Kidney (tissue), 14 donors: ENCODE results near the gene TPST2. TPM values are rescaled to one million over a fixed set of nuclear protein-coding genes. Genes with fewer than 3 reads are reported as not detected.

Experiments
- DNase-seq, 5 donors: peaks; one replicate each; pipeline ENCODE4 v3.0.0-alpha.2; 2013 to 2020
- FAIRE-seq: peaks from 2 replicates; lab custom pipeline; 2012; peaks lifted over from hg19 to GRCh38; lab: Jason Lieb, UNC
- H3K27ac ChIP-seq, 2 donors: one replicate each; pipeline ENCODE4 v1.7.0; 2013; ENCODE audit warnings: low read depth in 2 of 2, low read length in 2 of 2, inconsistent platforms in 1 of 2
- H3K27me3 ChIP-seq: one replicate; pipeline ENCODE4 v1.7.1; 2013; ENCODE audit warnings: low read length, inconsistent platforms; ENCODE audit not compliant: control insufficient read depth, insufficient read depth
- H3K36me3 ChIP-seq, 3 donors: one replicate each; pipeline versions ENCODE4 v1.7.0 to v1.7.1; 2013; ENCODE audit warnings: low read length in 3 of 3, control low read depth in 1 of 3, inconsistent platforms in 1 of 3; ENCODE audit not compliant: insufficient read depth in 3 of 3, control insufficient read depth in 2 of 3
- H3K4me1 ChIP-seq, 3 donors: one replicate each; pipeline versions ENCODE4 v1.7.0 to v1.7.1; 2013; ENCODE audit warnings: low read length in 3 of 3, inconsistent platforms in 1 of 3, low read depth in 1 of 3; ENCODE audit not compliant: control insufficient read depth in 2 of 3, insufficient read depth in 2 of 3
- H3K4me3 ChIP-seq, 3 donors: one replicate each; pipeline versions ENCODE4 v1.7.0 to v1.8.1; 2013; ENCODE audit warnings: low read length in 3 of 3, control low read depth in 1 of 3, inconsistent platforms in 1 of 3
- H3K9ac ChIP-seq, 3 donors: one replicate each; pipeline versions ENCODE4 v1.7.0 to v1.7.1; 2013; ENCODE audit warnings: low read length in 3 of 3, control low read depth in 1 of 3, inconsistent platforms in 1 of 3
- H3K9me3 ChIP-seq, 3 donors: one replicate each; pipeline versions ENCODE4 v1.7.0 to v1.7.1; 2013; ENCODE audit warnings: low read length in 3 of 3, control low read depth in 1 of 3, inconsistent platforms in 1 of 3; ENCODE audit not compliant: control insufficient read depth in 2 of 3, insufficient read depth in 1 of 3
- intact Hi-C: fragments of 100-400 bp; cut with DNase I; formaldehyde crosslinking; loops from one replicate; pipeline ENCODE4 v1.11.1; 2022
- polyA plus RNA-seq: library from polyadenylated mRNA; stranded (reverse); fragments of 350-450 nt; fragmentation: Illumina TruSeq; extraction: RNeasy Lipid Tissue Mini Kit (QIAGEN cat#74804); gene quantifications from one replicate; pipeline ENCODE4 v1.2.3, GENCODE V29; 2014; ENCODE audit warnings: low read depth, low replicate concordance; ENCODE audit not compliant: insufficient read depth
- total RNA-seq: library from RNA; stranded (reverse); fragmentation: NEBNext Ultra II Directional; extraction: Animal tissue kit (Norgen Biotek cat#: 25700); gene quantifications from one replicate; pipeline ENCODE4 v1.2.1, GENCODE V29; 2021
- TF ChIP-seq, protein P1 (sequence below): IDR thresholded peaks from 3 replicates; pipeline ENCODE4 v1.5.1; 2012; ENCODE audit warnings: mild to moderate bottlenecking, moderate library complexity, borderline replicate concordance; ENCODE audit not compliant: insufficient read depth; ENCODE audit errors: extremely low read depth
- donor health status: control.
- donor health status: control.
- donor health status: control.
- donor health status: control.
- donor health status: control.
- donor health status: DM: yes; HTN: yes; CAD: no.
- donor health status: Normal renal cell carcinoma (clear cell type).

TPST2 gene
- total and polyA plus RNA-seq, 2 donors from 2014 or later: 40.3 to 48.7 TPM

DNA sequence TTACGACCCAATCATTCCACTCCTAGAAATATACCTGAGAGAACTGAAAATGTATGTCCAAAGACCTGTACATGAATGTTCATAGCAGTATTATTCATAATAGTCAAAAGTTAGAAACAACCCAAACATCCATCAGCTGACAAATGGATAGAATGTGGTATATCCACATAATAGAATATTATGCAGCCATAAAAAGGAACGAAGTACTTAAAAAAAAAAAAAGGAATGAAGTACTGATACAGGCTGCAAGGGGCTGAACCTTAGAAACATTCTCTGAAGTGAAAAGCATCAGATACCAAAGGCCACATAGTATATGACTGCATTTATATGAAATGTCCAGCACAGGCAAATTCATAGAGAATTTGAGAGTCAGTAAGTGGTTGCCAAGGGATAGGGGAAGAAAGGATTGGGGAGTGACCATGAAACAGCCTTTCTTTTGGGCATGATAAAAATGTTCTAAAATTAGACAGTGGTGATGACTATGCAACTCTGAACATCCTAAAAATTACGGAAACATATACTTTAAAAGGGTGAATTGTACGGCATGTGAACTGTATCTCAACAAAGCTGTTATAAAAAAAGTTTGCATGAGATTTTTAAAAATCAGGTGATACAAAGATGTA lies 1.8 kb downstream of the TPST2 start:
- Histone ChIP-seq H3K9ac (no peak overlapping the region), H3K27ac (peak overlapping the region in 1 of 2 donors; percentile 20), H3K4me1 (peaks cover 0 to 6% (median 5%) of the 10 kb centered on the region in 3 donors), H3K9me3 (no peaks in the 10 kb centered on the region), H3K27me3 (no peaks in the 10 kb centered on the region), H3K4me3 (no peak overlapping the region), H3K36me3 (no peaks in the 10 kb centered on the region)
- TF ChIP-seq, protein P1, sequence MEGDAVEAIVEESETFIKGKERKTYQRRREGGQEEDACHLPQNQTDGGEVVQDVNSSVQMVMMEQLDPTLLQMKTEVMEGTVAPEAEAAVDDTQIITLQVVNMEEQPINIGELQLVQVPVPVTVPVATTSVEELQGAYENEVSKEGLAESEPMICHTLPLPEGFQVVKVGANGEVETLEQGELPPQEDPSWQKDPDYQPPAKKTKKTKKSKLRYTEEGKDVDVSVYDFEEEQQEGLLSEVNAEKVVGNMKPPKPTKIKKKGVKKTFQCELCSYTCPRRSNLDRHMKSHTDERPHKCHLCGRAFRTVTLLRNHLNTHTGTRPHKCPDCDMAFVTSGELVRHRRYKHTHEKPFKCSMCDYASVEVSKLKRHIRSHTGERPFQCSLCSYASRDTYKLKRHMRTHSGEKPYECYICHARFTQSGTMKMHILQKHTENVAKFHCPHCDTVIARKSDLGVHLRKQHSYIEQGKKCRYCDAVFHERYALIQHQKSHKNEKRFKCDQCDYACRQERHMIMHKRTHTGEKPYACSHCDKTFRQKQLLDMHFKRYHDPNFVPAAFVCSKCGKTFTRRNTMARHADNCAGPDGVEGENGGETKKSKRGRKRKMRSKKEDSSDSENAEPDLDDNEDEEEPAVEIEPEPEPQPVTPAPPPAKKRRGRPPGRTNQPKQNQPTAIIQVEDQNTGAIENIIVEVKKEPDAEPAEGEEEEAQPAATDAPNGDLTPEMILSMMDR: no peak
- intact Hi-C loops: no loop called here
- DNase-seq (no peak), FAIRE-seq (no peak)

DNA sequence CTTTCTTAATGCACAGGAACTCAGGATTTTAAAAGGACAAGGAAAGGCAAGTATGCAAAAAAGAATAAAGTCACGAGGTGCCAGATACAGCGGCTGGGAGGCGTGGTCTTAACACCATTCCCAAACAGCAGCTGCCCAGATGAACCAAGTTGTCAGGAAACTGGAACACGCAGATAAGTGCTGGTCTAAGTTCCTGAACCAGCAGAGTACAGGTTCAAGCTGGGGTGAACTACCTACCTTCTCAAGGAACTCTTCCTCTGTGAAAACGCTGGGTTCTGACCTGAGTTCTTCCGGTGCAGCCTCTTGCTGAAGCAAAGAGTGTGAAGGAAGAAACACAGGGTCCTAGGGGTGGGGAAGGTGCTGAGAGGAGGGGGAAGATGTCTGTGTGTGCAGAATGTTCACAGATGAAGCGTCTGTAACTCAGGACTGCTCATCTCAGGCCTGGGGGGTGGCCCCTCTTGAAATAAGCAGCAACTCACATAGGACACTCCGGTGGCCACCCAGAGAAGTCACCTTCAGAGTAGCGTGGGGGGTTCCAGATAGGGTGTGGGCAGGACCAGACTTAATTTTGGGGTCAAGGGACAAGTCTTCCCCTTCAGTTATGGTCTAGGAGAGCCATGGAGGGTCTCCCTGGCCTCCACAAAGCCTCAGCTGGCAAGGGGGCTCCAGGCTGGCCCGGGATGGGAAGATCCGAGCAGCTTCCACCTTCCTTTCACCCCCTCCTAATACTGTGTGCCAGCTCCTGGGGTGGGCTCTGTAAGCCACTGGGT lies 3.2 kb downstream of the TPST2 start:
- H3K27ac ChIP-seq: peak overlapping the region; percentile 57 to 71
- intact Hi-C loops: no loop called here
- no peak overlapping the region for H3K4me3 ChIP-seq
- TF ChIP-seq, protein P1: no peak
- FAIRE-seq (no peak), DNase-seq (peak in 2 of 5 donors; percentile 41 to 57)
- peaks cover 0 to 4% (median 0%) of the 10 kb centered on the region in 3 donors for H3K36me3 ChIP-seq
- H3K9ac ChIP-seq: peak overlapping the region in 1 of 3 donors; percentile 26
- H3K27me3 ChIP-seq: no peaks in the 10 kb centered on the region
- H3K9me3 ChIP-seq: no peaks in the 10 kb centered on the region
- H3K4me1 ChIP-seq: peaks cover 0 to 6% (median 5%) of the 10 kb centered on the region in 3 donors

DNA sequence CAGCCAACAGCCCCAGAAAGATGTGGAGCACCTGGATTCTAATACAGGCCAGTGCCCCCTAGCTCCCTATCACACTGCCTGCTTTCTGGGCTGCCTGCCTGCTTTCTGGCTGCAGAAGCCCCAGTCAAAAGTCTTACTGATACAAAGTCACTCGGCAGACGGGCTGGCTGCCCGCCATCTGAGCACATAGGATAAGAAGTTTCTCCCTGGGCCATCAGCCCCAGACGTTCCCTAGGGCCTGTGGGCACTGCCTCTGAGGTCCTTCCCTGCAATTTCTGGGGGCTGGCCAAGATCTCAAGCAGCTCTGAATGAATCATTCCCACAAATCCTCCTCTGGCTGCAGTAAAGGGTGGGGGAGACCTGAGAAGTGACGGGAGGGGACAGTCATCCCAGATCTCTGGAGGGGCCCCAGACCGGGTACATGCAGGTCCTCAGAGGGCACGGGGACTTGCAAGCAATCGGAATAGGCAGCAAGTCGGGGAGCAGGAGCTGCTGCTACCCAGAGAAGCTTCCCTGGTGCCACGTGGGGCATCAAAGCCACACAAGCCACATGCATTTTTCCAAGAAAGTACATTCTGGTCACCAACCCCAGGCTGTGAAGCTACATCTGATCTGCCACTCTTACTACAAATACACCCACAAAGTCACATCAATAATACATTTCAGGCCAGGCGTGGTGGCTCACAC lies 4.7 kb downstream of the TPST2 start:
- H3K4me1 ChIP-seq: peaks cover 0 to 3% (median 0%) of the 10 kb centered on the region in 3 donors
- TF ChIP-seq, protein P1: no peak
- peaks cover 0 to 4% (median 0%) of the 10 kb centered on the region in 3 donors for H3K36me3 ChIP-seq
- no peaks in the 10 kb centered on the region for H3K9me3 ChIP-seq
- no peak overlapping the region for H3K27ac ChIP-seq
- no peak overlapping the region for H3K4me3 ChIP-seq
- no peaks in the 10 kb centered on the region for H3K27me3 ChIP-seq
- DNase-seq: no peak
- no peak for FAIRE-seq
- intact Hi-C loops: no loop called here
- H3K9ac ChIP-seq: peak overlapping the region in 1 of 3 donors; percentile 10
